Stimulated activated CD8-positive, alpha-beta memory T cell treated with anti-CD3 and anti-CD28 coated beads, Interleukin-2, amount 100 ng/mL, for 1 hour (primary cell): ENCODE measurements around the gene GRM4.
A peak's percentile ranks its signal among the peaks of the same experiment; 100 is the strongest.

Source experiments
- DNase-seq, 2 donors: peaks; one replicate each; pipeline ENCODE4 v3.0.0-alpha.2; 2020; ENCODE audit warnings: low read depth in 2 of 2

Gene GRM4

DNA sequence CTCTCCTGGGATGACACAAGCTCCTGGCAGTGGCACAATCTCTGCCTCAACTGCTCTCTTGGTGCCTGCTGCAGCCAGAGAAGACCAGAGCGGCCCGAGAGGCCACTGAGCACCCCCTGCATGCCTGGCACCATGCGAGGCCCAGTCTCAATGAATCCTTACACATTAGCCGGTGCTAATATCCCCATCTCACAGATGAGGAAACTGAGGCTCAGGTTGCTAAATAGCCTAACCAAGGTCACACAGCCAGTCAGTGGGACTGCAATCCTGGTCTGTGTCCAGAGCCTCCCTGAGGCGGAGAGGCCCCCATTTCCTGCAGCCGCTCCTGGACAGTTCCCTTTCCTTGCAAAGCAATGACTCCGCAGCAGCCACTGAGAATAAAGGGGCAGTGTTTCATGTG, 81.2 kb downstream of the GRM4 start:
- DNase-seq, result no peak

DNA sequence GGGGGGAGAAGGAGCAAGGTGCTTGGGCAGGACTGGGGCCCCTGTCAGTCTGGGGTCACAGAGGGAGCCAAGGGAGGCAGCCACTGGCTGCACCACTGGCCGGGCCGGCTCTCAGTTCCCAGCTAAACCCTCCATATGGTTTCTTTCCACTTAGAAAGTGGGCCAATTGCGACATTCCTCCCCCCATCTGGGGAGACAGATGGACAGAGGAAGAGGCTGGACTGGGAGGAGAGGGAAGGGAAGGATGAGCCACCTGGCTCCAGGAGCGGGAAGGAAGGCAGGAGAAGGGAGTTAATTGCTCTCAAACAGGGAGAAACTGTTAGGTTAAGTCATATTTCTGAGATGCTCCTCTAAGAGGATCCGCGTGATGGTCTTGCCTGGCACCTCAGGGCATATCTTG, 82.2 kb downstream of the GRM4 start:
- no peak for DNase-seq

DNA sequence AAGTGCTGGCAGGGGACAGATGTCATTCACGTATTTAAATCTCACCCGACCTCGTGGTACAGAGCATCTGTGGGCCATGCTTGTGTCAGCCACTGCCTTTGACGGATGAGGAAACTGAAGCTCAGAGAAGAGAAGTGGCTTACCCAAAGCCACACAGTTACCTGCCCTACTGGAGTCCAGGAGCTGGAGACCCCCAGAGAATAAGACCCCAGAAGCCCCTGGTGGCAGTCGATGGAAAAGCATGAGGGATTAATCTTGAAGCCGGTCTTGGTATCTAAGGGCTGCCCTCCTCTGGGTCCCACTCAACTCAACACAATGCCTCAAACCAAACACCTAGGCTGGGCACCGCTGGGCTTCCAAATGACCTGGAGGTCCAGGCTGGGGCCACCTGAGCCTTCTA, 83.1 kb downstream of the GRM4 start:
- no peak for DNase-seq

DNA sequence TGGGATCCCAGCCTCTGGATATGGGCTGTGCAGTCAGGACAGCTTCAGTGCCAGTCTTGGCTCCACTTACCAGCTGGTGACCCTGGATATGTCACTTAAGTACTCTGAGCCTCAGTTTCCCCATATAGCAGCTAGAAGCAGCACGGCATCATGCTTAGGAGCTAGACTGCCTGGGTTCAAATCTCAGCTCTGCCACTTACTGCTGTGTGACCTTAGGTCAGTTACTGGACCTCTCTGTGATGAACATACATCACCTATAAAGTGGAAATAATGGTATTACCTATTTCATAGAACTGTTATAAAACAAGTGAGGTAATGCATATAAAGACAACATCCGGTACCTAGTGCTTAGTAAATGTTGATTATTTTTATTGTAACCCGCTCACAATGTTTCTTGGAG, 83.7 kb downstream of the GRM4 start:
- DNase-seq, result no peak

DNA sequence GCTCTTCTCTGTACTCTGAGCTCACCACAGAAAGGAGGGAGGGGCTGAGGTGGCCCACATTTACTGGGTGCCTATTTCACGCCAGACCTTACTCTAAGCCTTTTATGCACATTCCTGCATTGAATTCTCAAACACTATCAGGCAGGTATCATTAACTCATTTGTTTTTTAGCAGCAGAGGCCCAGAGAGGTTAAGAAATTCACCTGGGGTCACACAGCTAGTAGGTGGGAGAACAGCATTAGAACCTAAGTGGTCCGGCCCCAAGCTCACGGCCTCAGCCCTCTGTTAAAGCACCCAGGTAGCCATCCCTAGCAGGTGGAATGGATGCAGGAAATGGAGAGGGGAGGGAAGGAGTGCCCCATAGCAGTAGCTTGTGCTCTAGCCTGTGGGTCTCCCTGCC, 84.5 kb downstream of the GRM4 start:
- DNase-seq, result no peak

DNA sequence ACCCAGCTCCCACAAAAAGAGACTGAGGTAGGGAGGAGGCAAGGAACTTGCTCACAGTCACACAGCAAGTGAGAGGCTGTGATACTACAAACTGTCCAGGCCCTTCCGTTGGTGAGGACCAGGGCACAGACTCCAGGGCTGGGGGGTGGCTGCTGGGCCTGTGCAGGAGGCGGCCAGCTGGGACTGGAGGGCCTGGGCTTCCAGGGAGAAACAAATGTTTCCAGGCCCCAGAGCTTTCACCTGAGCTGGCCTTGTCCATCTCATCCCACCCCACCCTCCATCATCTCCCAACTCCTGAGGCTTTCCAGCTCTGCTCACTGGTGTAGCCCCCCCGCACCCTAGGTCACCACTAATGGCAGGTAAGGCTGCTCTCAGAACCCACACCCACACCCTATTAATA, 86.0 kb downstream of the GRM4 start:
- DNase-seq, result no peak

DNA sequence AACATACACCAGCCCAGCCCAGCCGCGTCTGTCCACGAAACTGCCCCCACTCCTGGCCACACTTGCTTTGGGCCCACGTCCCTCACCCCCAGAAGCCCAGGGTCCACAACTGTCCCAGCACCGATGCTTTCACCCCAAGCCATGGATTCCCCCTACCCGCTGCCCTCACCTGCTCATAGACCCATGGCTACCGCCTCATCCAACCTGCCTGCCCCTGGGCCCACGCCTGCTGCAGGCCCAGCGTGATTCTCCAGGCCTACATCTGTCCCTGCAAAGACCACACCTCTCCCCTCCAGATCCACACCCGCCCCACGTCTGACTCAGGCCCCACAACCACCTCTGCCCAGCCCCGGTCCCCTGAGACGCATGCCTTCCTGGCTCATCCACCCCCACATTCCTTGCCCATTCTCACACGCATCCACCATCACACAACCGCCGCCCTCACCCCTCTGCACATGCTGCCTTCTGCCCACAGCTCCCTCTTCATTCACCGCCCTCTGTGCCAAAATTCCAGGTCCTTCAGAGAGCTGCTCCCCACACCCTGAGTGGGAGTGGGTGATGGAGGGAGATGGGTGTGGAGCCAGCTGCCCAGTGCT, 86.7 kb downstream of the GRM4 start:
- DNase-seq, result no peak

DNA sequence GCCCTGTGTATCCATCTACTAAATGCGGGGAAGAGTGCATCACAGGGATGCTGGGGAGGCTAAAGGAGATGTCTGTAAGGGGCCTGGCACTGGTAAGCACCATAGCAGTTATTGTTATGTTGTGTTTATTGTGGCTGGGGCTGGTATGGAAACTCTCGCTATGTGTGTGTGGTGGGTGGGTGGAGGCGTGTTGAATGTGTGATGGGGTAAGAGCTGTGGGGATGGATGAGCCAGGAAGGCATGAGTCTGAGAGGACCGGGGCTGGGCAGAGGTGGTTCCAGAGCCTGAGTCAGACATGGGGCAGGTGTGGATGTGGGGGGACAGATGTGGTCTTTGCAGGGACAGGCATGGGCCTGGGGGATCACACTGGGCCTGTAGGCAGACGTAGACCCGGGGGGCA, 88.1 kb downstream of the GRM4 start:
- DNase-seq, result no peak

DNA sequence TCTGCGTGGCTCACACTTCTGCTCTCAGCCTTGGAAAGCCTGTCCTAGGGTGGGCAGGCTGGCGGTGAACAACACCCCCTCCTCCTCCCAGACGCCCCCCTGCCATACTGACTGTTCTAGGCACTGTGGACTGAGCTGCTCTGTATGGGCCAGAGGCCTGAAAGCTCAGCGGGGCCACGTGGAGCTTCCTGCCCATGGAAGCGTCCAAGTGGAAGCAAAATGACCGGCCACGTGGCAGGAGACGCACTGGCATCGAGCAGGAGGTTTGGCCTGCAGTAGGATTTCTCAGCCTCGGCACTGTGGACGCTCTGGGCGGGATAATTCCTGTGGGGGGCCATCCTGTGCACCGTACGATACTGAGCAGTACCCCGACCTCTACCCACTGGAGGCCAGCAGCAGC, 88.7 kb downstream of the GRM4 start:
- no peak for DNase-seq

DNA sequence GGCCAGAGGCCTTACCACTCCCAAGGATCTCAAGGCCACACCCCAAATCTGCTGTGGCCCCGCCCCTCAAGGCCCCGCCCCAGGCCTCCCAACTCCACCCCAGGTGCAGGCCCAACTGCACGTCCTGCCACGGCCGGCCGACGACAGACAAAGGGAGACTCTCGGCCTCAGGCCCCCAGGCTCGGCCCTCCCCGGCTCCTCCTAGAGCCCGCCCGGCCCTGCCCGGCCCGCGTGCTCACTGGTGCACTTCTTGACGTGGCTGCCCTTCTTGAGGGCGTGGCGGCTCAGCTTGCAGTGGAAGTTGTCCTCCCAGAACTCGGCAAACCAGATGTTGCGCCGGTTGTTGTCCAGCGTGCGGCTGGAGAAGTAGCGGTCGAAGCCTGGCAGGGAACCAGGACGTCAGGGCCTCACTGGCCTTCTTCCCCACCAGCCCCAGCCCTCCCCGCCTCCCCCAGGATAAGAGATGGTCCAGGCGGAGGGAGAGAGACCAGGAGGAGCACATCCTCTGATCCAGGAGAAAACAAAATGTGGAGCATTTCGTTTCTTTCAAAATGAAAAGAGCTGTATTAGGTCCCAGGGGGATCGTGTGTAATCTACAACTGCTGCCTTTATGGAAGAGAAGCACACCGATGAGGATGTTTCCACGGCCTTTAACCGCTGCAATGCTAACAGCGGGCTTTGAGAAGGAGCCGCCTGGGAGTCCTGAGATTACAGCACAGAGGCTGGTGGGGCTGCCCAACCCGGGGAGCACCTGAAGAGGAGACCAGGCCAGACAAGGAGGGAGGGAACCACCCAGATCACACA, 89.4 kb downstream of the GRM4 start:
- DNase-seq, result no peak

DNA sequence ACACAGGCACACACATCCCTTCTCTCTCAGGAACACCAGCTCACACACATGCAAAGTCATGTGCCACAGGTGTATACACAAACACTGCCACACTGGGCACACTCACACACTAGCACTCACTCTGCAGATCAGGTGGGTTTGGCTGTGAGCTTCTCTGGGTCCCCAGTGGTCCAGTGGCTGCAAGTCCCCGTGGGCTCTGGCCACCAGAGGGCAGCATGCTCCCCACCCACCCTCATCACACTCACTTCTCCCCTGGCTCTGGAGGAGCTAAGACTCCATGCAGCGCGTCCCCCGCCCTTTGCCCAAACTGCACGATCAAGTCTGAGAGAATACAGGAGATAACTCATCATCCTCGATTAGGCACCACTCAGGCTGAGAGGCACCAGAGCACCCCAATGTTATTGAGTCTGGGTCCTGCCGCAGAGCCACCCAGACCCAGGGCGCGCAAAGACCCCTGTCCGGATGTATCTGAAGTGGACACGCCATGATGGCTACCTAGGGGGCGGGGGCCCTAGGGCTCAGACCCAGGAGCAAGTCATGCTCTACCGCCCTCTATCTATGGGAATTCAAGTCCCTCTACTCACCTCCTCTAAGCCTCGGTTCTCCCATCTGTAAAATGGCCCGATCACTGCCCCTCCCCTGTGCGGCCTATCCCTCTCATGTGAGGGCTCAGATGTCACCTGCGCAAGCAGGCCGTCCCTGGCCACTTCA, 90.5 kb downstream of the GRM4 start:
- DNase-seq, result peak; percentile 27 to 41

DNA sequence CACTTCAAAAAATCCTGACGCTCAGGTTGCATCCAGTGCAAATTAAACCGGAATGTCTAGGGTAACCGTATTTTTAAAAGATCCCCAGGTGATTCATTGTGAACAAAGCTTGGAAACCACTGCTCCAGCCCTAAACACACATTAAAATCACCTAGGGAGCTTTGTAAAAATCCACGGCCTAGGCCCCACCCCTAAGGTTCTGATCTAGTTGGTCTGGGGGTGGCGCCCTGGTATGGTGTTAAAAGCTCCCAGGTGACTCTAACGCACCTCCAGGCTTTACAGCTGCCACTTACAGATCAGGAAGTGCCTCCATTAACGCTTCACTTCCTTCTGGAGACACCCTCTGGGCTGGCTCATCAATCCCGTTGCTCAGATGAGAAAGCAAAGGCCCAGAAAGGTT, 92.2 kb downstream of the GRM4 start:
- DNase-seq, result no peak

DNA sequence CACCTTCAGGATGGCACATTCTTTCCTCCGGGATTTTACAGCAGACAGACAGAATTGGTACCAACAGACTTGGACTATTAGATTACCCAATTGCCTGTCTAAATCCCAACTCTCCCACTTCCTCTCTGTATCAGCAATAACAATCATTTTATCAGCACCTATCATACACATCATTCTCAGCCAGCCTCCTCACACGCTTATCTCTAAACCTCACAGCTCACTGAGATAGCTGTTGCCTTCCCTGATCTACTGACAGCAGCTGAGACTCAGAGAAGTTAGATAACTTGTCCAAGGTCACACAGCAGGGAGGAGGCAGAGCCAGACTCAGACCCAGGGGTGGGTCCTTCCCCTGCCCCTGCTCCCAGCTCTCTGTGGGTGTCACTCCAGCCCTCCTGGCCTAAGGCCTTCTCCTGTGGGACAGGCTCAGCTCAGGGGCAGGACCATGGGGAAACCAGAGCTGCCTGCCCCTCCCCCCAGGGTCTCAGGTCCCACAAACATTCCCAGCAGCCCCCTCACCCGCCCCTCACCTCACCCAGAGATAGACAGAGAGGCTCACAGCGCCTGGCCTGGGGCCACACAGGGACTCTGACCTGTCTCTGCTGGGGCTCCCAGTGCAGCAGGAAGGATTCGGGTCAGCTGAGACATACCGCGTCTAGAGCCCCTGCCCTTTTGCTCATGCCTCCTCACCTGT, 92.8 kb downstream of the GRM4 start:
- DNase-seq, result no peak

DNA sequence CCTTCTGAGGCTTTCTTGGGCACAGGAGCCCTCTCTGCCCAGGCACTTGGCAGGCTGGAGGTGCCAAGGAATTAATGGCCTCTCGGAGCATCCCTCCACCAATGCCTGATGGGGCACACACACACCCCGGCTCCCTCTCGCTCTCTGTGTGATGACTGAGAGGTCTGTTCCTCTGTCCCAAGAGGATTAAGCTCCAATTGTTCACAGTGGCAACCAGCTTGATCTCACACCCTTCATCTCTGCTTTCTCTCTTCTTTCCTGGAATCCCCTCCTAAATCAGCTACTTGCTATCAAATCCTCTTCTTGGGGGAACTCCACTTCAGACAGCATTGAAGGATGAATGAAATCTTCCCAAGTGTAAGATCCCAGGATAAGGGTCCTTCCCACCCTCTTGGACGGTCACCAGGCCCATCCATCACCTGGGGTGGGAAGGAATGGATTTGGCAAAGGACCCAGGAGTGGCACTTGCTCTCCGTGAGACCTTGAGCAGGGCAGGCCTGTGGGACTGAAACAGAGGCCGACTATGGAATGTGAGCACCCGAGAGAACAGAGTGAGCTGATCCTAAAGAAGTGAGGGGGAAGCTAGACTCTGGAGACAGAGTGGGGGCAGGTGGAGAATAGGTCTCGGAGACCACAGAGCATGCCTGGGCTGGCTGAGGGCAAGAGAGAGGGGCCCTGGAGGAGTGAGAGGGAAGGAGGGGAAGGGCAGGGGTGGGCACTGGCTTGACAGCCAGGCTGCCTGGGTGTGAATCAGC, 93.6 kb downstream of the GRM4 start:
- DNase-seq, result no peak

DNA sequence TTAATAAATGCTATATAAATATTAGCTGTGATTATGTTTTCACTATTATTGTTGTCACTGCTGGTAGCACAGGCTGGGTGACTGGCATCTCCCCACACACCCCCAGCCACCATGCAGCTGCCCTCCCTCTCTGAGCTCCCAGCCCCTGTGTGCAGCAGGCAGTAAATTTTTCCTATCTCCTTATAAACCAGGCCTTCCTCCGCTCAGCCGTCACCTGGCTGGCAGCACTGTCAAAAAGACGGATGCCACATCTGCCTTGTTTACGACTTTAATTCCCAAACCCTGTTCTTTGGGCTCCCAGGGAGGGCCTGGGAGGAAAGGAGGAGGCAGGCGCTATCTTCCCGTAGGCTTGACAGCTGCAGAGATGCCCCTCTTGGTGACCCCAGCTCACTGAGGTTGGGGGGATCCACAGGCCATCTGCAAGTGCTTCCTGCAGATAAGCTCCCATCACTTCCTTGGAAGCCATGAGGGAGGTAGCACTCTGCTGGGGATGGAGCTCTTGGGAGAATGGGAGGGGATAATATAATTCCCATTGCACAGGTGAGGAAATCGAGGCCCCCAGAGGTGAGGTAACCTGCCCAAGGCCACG, 94.5 kb downstream of the GRM4 start:
- no peak for DNase-seq

DNA sequence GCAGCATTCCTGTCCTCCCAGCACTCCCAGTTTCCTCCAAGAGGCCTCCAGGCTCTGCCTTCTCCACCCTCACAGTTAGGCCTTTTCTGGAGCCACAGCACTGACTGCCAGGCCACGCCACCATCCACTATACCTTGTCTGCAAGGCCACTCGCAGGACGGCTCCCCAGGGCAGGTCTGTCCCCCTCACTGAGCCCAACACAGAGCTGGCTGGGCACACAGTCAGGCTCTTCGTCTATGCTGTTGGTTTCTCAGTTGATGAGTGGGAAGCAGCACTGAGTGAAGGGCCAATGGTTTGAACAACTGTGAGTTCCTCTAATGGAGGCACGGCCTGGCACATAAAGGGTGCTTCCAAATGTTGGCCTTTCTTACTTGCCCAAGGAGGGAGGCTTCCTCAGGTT, 95.2 kb downstream of the GRM4 start:
- DNase-seq, result no peak

DNA sequence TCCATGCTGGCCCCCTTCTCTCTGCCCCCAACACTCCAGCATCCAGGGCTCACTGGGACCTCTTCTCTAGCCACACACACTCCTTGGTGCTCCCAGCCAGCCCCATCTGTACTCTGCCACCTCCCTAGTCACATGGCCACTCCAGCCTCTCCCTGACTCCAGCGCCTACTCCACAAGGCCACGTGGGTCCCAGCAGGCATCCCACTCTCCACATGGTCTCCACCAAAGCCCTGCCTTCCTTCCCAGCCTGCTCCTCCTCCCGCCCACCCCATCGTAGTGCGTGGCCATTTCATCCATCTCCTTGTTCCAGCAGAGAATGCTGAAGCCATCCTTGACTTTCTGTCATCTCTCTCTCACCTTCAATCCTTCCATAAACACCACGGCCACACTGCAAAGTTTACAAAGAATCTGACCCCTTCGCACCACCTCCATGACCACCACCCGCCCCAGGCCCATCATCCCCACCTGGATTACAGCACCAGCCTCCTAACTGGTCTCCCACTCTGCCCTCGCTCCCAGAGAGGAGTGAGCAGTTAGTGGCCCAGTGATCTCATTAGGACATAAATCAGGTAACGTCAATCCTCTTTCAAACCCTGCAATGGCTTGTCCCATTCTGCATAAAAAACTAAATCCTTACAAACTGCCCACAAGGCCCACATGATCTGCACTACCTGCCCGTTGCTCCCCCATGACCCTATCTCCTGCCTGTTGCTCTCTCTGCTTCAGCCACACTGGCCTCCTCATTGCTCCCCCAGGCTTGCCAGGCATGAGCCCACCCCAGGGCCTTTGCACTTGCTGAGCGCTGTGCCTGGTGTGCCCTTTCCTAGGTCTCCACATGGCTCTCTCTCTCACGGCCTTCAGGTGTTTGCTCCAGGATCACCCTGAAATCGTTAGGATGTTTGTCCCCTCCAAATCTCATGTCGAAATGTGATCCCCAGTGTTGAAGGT, 96.2 kb downstream of the GRM4 start:
- DNase-seq, result no peak

DNA sequence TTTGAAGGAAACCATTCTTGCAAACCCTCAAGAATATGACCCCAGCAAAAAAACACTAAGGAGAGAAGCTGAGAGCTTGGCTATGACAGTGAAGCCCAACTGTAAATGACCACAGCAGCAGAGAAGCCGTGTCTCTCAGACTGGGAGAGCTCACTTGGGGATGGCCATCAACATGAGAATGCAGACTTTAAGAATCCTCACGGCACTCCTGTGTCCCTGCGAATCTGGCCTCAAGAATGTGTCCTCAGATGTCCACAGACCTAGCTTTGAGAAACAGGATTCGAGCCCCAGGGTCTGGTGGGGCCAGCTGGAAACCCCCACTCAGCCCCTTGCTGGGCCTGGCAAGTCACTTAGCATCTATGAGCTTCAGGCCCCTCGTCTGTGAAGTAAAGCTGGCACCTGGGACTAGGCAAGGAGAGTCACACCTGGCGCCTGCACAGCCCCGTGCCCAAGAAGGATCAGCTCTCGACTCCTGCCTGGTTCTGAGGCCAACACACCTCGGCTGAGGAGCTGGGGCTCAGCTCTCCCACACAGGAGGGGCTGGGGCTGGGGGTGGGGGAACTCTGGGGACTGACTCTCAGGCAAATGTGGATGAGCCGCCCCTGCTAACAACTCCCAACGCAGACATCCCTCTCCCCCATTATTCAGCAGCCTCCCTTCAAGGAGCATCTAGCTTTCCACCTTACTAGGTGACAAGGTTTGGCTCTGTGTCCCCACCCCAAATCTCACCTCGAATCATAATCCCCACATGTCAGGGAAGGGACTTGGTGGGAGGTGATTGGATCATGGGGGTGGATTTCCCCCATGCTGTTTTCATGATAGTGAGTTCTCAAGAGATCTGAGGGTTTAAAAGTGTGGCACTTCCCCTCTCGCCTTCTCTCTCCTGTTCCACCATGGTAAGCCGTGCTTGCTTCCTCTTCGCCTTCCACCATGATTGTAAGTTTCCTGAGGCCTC, 97.7 kb downstream of the GRM4 start:
- no peak for DNase-seq

DNA sequence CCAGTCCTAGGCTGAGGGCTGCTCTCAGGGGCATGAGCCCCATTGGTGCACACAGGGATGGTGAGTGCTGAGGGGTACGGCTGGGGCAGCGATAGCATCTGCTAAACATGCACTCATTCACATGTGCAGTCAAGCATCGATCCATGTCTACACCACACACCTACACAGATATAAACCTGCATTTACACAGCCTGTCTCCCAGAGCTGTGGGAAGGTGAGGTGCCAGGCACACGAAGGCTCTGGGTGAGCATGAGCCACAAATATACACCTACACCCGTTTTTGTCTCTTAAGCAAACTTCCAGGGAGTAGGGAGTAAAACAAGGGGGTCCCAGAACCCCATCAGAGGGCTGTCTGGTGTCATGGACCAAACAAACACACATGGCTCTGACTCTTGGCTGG, 99.3 kb downstream of the GRM4 start:
- no peak for DNase-seq
